Measurements from ENCODE around the gene PTGDS.

DNA sequence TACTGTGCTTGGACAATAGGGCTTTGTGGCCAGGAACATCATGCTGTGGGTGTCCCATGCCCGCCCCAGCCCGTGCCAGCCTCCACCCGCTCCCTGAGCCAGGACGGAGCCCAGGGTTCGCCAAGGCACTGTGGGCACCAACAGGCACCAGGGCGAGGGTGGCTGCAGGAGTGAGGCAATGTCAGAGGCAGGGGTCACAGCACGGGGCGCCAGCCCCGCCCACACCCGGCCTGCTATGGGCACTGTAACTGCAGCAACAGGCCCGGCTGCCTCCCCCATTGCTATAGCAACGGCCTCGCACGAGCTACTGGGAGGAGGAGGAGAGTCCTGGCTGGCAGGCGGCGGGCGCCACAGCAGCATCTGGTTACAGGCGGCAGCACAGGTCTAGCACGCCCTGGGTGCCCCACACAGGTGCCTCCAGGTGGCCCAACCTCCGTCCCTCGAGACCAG, 48.2 kb downstream of the PTGDS start:
- TF ChIP-seq CTCF (IDR thresholded peaks at IDR 0.05) (peak in 1 of 6 experiments; percentile 16), POLR2A (IDR thresholded peaks at IDR 0.05) (no peak)
